ENCODE measurements around the gene TRAF3. TPM values are rescaled to one million over a fixed set of nuclear protein-coding genes. Genes with fewer than 3 reads are reported as not detected.

TRAF3 gene
- total RNA-seq, 1 donor from 2014 or later: 10.7 TPM

DNA sequence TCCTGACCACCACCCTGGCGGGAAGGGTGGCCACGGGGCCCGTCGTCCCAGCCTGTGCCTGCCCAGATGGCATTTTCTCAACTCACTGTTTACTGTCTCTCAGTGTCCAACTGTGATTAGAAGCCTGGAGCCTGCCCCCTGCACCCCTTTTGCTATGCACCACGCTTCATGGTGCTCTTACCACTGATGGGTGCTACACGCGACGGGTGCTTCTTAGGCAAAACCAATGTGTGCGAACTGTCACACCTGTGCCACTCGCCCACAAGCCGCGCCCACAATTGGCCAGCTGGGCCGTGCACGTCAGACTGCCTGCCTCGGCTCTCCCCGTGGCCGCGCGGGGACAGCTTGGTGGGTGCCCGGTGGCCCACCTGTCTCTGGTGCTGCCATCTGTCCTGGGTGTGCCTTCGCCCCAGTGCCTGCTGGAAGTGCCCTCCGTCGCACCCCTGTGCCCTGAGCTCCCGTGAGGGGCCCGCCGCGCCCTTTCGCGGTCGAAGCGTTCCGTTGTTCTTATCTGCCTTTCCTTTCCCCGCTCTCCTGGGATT is 130.1 kb downstream of the TRAF3 start:
- no peak for DNase-seq (ENCODE audit: low read depth in 2 of 2)

- no peak for DNase-seq (ENCODE audit: low read depth in 2 of 2)
Measured at GRCh38 chr14:102907980-102908730, 130.9 kb downstream of the TRAF3 start.

DNA sequence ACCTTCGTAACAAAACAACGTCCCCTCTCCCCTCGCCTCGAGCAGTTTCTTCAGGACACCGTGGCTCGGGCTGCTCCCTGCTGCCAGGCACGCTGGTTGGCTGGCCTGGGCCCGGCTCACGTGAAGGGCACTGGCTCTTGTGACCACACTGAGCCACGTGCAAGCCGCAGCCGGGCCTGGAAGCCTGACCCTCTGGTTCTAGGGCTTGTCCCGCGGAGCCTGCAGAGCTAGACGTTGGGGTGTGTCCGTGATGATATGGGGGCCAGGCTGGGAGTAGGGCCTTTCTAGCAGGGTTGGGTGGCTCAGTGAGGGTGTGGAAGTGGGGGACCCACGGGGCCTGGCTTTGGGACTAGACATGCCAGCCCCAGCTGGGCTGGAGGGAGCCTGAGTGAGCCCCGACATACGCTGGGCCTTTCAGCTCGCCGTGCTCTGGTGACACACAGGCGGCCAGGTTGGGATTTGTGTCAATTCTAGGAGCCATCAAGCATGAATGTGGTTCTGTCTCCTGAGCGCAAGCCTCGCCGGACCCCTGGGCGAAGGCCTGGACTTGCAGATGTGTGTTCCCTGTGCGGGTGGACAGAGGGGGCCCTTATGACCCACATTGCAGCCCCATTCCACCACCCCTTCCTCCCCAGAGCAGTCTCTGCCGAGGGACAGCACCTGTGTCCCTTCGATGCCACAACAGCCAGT is 131.7 kb downstream of the TRAF3 start:
- no peak for DNase-seq (ENCODE audit: low read depth in 2 of 2)

DNA sequence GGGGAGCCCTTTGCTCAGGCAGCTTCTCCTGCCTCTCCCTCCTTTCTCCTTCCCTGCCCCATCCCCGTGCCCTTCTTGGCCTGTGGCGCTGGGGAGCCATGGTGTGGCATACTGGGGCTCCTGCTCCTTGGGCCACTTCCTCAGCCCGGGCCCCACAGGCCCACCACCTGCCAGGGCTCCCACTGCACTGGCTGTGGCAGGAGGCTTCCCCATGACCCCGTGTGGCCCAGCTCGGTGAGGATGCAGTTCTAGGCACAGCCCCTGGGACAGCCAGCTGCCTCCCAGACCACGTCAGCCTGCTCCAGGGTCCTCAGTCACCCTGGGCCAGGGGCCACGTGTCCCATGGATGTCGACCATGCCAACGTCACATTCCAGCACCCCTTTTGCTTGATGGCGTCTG is 132.2 kb downstream of the TRAF3 start:
- no peak for DNase-seq (ENCODE audit: low read depth in 2 of 2)

DNA sequence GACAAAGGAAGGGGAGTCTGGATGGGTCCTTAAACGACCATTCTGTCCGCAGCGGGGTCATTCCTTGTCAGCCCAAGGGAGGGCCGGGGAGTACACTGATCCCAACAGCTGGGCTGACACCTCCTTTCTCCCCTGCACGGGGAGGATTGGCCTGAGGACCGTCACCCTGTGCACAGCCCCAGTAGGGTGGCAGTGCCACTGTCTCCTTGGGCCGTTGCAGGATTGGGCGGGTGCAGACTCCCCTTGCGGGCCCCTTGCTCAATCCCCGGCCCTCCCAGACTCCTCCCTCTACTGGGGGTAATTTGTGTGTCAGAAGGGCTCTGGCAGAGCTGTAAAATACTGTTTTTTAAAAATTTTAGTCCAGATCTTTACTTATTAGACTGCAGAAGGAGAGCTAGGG is 132.7 kb downstream of the TRAF3 start:
- DNase-seq (ENCODE audit: low read depth in 2 of 2): no peak

DNA sequence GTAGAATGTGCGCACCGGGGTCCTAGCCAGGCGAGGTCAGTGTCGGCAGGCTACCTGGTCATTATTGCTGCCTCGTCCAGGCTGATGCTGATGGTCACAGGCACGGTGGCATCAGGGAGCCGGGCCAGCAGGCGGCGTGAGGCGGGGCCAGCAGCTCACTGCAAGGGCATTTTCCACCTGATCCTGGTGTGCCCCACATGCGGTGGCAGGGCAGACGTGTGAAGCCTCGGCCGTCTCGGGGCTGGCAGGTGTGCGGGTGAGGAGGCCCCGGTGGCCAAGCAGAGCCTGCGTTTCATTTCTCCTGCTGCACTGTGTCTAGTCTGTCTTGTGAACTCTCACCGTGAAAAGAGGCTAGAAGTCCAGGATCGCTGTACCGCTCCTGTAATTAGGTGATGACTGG is 133.2 kb downstream of the TRAF3 start:
- DNase-seq (ENCODE audit: low read depth in 2 of 2): no peak

GRCh38 chr14:102911541-102911951 is 134.3 kb downstream of the TRAF3 start:
- DNase-seq (ENCODE audit: low read depth in 2 of 2): no peak

- DNase-seq (ENCODE audit: low read depth in 2 of 2): no peak
Measured at GRCh38 chr14:102911991-102912761, 134.9 kb downstream of the TRAF3 start.

GRCh38 chr14:102913341-102914211 is 136.3 kb downstream of the TRAF3 start:
- DNase-seq (ENCODE audit: low read depth in 2 of 2): no peak

DNA sequence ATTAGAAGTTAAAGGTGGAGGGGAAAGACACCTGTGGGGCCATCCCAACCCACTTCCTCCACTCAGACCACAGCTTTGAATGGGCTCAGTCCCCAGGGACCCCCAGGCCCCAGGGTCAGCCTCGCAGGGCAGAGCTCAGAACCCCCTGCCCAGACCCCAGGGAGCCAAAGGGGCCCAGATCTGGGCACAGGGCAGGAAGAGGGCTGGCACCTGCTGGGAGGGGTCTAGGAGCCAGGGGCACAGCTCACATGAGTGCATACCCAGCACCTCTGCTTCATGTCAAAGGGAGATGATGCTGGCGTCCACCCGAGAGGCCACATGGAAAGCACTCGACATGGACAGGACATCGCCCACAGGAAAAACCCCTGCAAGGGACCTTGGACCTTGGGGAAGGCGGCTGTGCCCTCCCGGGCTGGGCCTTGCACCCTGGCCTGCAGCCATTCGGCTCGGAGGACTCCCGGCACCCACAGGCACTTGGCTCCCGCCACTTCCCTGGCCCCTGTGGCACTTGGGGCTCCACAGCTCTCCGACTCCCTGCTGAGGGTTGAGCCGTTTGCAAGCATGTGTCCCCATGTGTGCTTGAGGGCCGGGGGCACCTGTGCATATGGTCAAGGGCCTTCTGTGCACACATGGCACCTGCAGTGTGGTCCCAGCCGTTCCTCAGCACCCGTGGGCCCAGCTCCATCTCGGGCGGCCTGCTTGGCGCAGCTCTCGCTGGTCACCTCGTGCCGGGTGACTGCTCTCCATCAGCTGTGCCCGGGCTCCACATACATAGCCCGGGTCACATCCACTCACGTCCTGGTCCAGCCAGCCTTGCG is 137.4 kb downstream of the TRAF3 start:
- DNase-seq (ENCODE audit: low read depth in 2 of 2): no peak

GRCh38 chr14:102915292-102916110 is 138.3 kb downstream of the TRAF3 start:
- no peak for DNase-seq (ENCODE audit: low read depth in 2 of 2)

GRCh38 chr14:102916347-102917055 is 139.3 kb downstream of the TRAF3 start:
- DNase-seq (ENCODE audit: low read depth in 2 of 2): no peak

- no peak for DNase-seq (ENCODE audit: low read depth in 2 of 2)
Measured at GRCh38 chr14:102917056-102917385, 139.8 kb downstream of the TRAF3 start.

GRCh38 chr14:102917469-102918211 is 140.4 kb downstream of the TRAF3 start:
- DNase-seq (ENCODE audit: low read depth in 2 of 2): peak; percentile 41 to 65

GRCh38 chr14:102918438-102918837 is 141.2 kb downstream of the TRAF3 start:
- DNase-seq (ENCODE audit: low read depth in 2 of 2): no peak

DNA sequence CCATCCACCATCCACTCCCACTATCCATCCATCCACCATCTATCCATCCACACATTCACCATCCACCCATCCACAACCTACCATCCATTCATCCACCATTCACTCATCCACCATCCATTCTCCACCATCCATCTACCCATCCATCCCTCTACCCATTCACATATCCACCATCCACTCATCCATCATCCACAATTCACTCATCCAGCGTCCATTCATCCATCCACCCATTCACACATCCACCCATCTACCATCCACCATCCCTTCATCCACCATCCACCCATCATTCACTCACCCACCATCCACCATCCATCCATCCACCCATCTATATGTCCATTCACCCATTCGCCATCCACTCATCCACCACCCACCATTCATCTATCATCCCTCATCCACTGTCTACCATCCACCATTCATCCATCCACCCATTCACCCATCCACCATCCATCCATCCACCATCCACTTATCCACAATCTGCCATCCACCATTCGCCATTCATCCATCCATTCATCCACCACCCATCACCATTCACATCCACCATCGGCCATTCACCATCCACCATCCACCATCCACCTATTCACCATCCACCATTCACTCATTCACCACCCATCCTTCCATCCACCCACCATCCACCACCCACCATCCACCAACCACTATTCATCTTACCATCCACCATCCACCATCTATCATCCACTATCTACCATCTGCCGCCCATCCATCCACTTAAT is 143.2 kb downstream of the TRAF3 start:
- no peak for DNase-seq (ENCODE audit: low read depth in 2 of 2)

DNA sequence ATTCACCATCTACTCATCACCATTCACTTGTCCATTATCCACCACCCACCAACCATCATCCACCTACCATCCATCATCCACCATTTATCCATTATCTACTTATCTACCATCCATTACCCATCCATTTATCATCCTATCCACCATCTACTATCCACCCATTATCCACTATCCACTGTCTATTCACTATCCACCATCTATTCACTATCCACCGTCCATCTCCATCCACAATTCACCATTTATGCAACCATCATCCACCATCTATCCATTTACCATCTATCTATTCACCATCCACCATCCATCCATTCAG is 143.7 kb downstream of the TRAF3 start:
- DNase-seq (ENCODE audit: low read depth in 2 of 2): no peak

All from lung microvascular endothelial cell (primary cell).